NCI-H1105 treated with DMSO at 0.1 percent for 48 hours (cell line): ENCODE results near the gene EBNA1BP2.
"Not testable (repeated sequence)": the region's sequence is repeated elsewhere in the genome, so short reads cannot be mapped to it uniquely, and the experiment has no call there.

Experiments
- DNase-seq: peaks from one replicate; lab custom pipeline; 2025; lab: John Stamatoyannopoulos, UW

EBNA1BP2 gene

GRCh38 chr1:43171876-43172526 is at the start of gene EBNA1BP2, which contains the start of gene CFAP57:
EBNA1BP2 (minus strand) TSS chr1:43172290; CDS start chr1:43172118, 172 bp downstream.
CFAP57 (plus strand) TSS chr1:43172330; CDS start chr1:43172754, 424 bp downstream.
- DNase-seq = peak; percentile 89

GRCh38 chr1:43221797-43222196 is 49.7 kb upstream of the EBNA1BP2 start:
- DNase-seq = no peak

GRCh38 chr1:43220905-43221778 is 49.1 kb upstream of the EBNA1BP2 start:
- DNase-seq = no peak

GRCh38 chr1:43217747-43218146 is 45.7 kb upstream of the EBNA1BP2 start:
- DNase-seq = no peak

GRCh38 chr1:43214501-43215444 is 42.7 kb upstream of the EBNA1BP2 start:
- no peak for DNase-seq

- not testable (repeated sequence) for DNase-seq
These were observed 36.2 kb upstream of the EBNA1BP2 start for GRCh38 chr1:43208277-43208676.

GRCh38 chr1:43207229-43207853 is 35.3 kb upstream of the EBNA1BP2 start:
- DNase-seq = no peak

GRCh38 chr1:43206600-43207228 is 34.6 kb upstream of the EBNA1BP2 start:
- no peak for DNase-seq

- no peak for DNase-seq
These were observed 33.6 kb upstream of the EBNA1BP2 start for GRCh38 chr1:43205671-43206070.

GRCh38 chr1:43204394-43204793 is 32.3 kb upstream of the EBNA1BP2 start:
- no peak for DNase-seq

- DNase-seq = no peak
These were observed 31.8 kb upstream of the EBNA1BP2 start for GRCh38 chr1:43203859-43204258.

- peak; percentile 89 for DNase-seq
These were observed 27.1 kb upstream of the EBNA1BP2 start for GRCh38 chr1:43199093-43199726.

- peak; percentile 6 for DNase-seq
These were observed 25.4 kb upstream of the EBNA1BP2 start for GRCh38 chr1:43197343-43198127.

- no peak for DNase-seq
These were observed 22.4 kb upstream of the EBNA1BP2 start for GRCh38 chr1:43194509-43194908.

GRCh38 chr1:43188106-43188505 is 16.0 kb upstream of the EBNA1BP2 start:
- no peak for DNase-seq

- no peak for DNase-seq
These were observed 12.9 kb upstream of the EBNA1BP2 start for GRCh38 chr1:43184995-43185394.

GRCh38 chr1:43184388-43184787 is 12.3 kb upstream of the EBNA1BP2 start:
- no peak for DNase-seq

- no peak for DNase-seq
These were observed 5.6 kb upstream of the EBNA1BP2 start for GRCh38 chr1:43177691-43178090.

GRCh38 chr1:43174873-43175272 is 2.8 kb upstream of the EBNA1BP2 start:
- no peak for DNase-seq

- DNase-seq = peak; percentile 79
These were observed 460 bp upstream of the EBNA1BP2 start for GRCh38 chr1:43172527-43172972.
